Activated effector memory CD4-positive, alpha-beta T cell treated with anti-CD3 and anti-CD28 coated beads, Interleukin-2, amount 50 U/mL, for 16 hours (primary cell): ENCODE results near the gene TIMM22.
"Not testable (repeated sequence)": the region's sequence is repeated elsewhere in the genome, so short reads cannot be mapped to it uniquely, and the experiment has no call there.

Experiments used
- DNase-seq: peaks from one replicate; pipeline ENCODE4 v3.0.0-alpha.2; 2020

TIMM22 gene

DNA sequence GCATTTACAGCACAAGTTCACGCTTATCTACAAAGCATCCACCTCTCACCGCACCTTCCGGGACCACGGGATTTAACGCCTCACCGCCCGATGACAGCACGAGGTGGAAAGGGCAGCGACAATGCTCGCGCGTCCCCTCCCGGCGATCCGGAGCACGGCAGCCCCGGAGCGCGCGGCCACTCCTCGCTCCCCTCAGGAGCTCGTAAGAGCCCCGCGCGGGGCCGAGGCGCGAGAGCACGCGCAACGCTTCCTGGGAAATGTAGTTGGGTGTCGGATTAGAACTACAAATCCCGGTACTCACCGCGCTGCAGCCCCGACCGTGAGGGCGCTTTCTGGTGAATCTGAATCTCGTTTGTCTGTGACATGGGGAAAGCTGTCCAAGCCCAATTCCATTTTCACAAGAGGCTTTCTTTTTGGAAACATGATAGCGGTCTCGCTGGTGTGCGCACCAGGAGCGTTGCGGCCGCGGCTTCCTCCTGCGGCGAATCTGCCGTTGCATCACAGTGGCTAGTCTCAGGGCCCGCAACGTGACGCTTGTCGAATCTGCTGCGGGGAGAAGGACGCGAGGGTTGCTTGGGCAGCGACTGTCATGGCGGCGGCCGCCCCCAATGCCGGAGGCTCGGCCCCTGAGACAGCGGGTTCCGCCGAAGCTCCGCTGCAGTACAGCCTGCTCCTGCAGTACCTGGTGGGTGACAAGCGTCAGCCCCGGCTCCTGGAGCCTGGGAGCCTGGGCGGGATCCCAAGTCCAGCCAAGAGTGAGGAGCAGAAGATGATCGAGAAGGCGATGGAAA is at the start of gene TIMM22:
Gene TIMM22 (plus strand): TSS at position 576 of the 791 bp plus-strand sequence. CDS start 14 bp downstream, at position 590.
- peak; percentile 97 for DNase-seq

DNA sequence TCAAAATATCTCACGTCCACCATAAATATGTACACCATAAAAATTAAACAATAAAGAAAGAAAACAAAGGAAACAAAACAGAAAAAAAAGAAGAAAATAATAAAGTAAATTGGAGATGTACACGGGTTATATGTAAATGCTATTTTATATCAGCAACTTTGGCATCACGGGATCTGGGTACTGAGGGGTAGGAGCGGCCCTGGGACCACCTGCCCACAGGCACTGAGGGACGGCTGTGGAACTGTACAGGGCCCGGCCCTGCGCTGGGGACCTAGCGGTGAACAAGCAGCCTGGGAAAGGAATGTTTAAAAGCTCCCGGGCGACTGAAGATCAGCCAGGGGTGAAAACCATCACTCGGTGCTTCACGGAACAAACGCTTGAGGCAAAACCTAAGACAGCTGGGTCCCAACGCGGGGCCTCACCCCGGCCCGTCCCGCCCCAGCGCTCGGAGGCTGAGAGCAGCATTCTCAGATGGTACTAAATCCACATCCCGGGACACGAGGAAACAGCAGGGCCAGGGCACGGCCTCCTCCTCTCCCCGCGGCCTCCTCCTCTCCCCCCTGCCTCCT is 48.6 kb upstream of the TIMM22 start:
- DNase-seq: no peak

DNA sequence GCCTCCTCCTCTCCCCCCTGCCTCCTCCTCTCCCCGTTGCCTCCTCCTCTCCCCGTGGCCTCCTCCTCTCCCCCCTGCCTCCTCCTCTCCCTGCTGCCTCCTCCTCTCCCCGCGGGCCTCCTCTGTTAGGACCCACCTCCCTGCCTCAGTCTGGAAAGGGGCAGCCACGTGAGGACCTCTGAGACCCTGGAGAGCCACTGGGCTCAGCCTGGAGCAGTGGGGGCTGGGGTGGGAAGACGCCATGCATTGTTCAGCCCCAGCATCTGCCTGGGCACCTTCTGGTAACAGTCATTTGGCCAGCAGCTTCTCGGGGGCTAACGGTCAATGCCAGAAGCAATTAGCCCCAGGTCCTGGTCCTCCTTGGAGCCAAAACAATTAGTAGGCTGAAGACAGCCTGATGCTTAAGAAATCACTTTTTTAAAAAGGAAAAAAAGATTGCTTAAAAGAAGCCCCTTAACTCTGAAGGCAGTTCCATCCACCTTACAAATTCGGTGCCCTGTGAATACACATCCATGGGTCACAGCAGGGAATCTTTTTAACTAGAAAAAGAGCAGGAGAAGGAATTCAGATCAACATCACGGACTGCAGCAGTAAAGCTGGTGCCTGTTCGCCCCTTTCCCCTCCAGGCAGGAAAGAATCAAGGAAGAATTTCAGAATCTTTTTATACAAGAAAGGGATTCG is 47.2 kb upstream of the TIMM22 start:
- DNase-seq: no peak

DNA sequence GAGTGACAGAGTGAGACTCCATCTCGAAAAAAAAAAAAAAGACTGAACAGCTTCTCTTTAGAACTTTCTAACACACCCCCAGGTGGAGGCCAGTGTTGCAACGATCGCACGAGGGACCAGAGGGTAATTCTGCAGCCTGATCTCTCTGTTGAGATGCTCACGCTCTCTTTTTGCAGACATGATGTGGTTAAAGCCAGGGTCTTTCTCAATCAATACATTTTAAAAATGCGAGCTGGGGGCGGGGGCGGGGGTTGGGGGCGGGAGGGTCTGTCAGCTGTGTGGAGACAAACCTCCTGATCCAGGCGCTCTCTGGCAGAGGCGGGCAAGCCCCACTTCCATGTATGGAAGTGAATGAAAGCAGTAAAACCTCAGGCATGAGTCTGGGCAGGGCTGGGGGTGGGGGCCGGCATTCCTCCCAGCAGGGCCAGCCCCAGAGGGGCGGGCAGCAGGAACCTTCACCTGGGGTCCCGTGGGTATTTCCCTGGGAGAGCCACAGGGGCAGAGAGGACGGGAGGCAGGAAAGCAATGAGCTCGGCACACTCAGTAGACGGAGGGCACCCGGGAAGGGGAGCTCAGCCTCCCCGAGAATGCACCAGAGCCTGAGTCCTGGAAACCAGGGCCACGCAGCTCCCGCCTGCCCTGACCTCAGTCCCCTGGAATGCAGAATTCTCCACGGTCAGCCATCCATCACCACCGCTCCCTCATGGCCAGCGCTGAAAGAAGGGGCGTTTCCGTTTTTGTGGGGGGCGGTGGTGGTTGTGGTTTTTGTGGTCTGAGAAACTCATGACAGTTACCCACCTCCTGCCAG is 45.4 kb upstream of the TIMM22 start:
- no peak for DNase-seq

DNA sequence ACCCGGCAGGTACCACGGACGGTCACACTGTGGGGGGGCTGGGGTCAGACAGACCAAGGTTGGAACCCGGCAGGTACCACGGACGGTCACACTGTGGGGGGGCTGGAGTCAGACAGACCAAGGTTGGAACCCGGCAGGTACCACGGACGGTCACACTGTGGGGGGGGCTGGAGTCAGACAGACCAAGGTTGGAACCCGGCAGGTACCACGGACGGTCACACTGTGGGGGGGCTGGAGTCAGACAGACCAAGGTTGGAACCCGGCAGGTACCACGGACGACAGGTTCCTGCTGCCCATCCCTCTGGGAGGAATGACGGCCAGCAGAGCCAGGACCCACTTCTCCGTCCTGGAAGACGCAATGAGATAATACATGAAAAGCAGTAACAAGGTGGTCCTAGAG is 44.3 kb upstream of the TIMM22 start:
- DNase-seq: not testable (repeated sequence)

DNA sequence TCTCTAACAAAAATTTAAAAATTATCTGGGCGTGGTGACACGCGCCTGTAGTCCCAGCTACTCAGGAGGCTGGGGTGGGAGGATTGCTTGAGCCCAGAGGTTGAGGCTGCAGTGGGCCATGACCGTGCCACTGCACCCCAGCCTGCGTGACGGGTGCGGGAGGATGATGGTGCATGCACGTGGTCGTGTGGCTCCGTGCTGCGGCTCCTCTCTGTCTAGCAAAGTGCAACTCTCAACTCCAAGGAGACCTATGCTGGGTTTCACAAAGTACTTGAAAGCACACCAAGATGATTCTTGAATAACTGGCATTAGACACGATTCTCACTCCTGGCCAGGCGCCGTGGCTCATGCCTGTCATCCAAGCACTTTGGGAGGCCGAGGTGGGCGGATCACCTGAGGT is 43.2 kb upstream of the TIMM22 start:
- DNase-seq: no peak

DNA sequence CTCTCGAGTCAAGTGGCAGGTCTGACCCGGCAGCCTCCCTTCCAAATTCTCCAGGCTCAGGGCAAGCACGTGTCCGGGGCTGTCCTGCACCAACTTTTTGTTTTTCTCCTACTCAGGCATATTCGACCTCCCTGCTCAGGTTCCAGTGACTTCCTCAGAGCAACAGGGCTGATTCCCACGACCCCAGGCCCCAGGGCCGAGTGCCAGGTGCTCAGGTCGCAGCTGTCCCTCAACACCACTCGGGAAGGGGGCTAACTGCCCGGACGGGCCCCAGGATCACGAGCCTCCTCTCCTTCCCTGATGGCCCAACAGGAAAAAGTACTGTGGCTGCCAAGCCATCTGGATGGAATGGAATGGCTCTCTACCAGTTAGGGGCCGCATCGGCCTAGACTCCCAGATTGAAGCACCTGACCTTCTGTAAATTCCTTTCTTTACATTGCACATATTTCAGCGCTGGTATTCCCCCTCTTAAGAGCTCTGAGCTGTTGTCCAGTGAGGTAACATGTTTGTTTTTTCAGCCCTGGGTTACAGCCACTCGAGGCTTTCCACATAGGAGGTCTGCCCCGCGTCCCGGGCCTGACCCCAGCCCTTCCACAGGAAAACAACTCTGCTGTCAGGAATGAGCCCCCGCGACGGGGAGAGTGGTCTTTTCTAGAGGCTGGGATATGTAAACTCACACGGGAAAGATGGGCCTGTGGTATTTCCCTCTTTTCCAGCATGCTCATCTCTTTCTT is 42.3 kb upstream of the TIMM22 start:
- no peak for DNase-seq

DNA sequence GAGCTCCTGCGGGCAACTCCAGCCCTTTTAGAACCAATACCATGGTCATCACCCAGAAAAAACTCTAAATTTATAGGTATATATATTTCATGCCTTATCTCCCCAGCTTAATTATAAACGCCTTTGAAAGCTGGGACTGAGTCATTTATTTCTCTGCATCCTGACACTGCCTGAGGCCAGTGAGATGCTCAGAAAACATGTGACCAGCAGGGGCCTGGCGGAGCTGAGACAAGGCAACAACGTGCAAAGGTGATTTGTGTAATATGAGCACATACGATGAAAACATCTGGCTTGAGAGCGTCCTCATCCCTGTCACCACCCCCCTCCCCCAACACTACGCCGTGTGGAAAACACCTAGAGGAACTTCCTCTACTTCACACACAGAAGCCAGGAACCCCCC is 40.0 kb upstream of the TIMM22 start:
- DNase-seq: no peak

DNA sequence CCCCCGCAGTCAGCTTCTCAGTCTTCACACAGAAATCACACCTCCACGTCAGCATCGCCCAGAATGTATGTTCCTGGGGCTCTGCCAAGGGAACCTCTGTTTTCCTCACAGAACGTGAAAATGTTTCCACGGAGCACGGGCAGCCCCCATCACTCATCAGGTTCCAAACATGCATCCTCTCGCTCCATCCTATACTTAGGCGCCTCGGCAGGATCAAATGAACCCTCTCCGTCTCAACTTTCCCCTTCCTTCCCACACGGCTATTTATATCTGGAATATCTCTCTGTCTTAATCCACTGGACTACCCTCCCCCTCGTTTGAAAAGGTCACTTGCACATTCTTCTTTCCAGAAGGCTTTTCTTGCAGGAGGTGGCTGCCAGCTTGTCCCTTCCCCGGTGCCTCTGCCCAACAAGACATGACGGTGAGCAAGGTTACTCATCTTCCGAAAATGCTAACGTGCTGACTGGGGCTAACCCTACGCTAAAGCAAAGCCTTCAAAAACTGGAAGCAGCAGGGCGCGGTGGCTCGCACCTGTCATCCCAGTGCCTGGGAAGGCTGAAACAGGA is 39.0 kb upstream of the TIMM22 start:
- DNase-seq: no peak

DNA sequence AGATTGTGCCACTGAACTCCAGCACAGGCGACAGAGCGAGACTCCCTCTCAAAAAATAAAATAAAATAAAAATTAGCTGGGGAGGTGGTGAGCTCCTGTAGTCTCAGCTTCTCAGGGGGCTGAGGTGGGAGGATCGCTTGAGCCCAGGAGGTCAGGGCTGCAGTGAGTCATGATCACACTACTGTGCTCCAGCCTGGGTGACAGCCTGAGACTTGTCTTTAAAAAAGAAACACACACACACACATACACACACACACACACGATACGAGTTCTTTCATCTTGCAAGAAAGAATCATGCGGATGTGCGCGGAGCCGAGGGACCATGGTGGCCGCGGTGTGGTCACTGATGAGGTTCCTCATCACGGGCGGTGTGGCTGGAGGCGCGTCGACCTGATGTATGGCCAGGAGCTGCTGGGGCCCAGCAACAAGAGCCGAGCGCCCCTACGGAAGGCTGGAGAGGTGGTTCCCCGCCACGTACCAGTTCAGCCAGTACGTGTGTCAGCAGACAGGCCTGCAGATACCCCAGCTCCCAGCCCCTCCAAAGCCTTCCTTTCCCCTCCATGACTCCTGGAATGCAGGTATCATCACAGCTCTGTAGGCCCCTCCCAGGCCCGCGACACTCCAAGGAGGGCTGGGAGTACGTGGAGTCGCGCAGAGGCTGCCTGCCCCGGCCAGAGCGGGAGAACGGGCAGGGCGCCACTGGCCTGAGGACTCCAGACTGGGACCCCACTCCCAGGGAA is 38.0 kb upstream of the TIMM22 start:
- DNase-seq: no peak

DNA sequence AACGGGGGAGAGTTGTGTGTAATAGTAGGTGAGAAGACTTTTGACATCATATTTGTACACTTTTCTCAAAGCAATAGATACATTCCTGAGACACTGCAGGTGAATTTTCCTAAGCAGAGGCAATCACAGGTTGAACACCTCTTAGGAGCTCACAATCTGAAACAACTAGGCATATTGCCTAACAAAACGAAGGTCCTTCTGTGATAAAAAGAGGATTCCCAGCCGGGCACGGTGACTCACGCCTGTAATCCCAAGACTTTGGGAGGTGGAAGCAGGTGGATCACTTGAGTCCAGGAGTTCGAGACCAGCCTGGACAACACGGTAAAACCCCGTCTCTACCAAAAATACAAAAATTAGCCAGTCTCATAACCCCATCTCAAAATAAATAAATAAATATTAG is 34.8 kb upstream of the TIMM22 start:
- DNase-seq: no peak

DNA sequence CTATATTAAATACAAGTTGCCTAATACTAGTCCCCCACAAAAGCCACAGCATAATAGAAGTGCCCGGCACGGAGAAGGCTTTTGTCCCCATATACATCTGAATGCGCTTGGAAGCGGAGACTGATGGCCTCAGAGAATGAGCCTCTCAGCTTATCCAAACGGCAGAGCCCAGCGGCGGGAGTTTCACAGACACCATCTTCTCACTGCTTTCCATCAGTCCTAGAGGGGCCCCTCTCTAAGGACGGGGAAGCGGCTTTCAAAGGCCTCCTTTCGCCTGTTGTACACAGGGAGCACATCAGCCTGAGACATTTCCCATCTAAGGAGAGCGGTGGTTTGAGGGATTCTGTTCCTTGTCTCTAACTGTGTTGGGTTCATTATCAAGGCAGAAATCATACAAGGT is 34.3 kb upstream of the TIMM22 start:
- DNase-seq: no peak

DNA sequence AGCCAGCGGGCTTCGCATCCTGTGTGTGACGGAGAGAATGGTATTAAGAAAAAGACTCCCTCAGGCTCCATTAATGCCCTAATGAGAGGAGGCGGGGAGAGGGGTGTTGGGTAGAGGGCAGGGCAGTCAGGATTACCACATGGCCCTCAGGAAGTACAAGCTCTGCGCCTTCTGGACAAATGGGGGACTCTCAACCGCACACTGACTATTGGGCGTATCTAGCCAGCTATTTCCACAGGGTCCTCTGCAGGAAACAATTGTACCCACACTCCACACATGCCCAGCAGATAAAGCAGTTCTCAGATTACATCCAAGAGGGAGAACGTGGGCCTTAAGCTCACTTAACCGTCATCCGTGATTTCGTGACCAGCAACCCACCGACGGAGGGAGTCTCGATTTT is 32.1 kb upstream of the TIMM22 start:
- no peak for DNase-seq

DNA sequence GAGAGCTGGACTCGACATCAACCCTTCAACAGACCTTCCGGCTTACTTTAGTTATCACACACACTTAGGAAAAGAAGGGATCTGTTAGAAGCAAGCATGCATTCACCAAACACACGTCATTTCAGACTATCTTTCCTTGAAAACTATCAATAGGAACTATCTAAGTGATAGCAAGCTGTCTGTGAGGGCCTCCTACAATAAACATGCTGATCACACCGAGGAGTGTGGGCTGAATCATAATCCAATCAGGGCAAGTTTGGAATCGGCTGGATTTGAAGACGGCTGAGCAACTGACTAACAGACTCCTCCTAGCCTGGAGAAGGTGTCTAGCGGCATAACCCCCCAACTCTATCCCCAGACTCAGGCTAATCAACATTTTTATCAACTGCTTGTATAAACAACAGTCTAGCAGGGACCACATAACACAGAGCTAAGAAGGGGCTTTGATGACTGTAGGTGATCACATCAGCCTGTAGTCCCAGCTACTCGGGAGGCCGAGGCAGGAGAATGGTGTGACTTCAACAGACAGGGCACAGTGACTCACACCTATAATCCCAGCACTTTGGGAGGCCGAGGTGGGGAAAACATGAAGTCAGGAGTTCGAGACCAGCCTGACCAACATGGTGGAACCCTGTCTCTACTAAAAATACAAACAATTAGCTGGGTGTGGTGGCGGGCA is 31.5 kb upstream of the TIMM22 start:
- DNase-seq: no peak

DNA sequence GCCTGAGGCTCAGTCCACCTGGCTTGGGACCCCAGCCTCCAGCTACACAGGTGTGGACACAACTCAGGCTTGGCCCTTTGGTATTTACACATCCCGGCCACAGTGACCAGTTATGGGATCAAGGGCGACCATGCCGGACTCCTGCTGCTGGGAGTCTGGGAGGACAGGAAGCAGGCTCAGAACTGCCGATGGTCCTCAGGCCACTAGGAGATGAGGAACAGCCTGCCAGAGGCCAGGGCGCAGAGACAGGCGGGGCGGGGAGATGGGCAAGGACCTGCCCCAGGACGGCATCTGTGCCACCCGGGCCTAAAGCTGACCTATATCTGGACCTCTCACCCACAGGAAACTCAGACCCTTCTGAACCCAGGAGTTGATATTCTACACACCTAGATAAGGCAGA is 29.8 kb upstream of the TIMM22 start:
- DNase-seq: no peak

DNA sequence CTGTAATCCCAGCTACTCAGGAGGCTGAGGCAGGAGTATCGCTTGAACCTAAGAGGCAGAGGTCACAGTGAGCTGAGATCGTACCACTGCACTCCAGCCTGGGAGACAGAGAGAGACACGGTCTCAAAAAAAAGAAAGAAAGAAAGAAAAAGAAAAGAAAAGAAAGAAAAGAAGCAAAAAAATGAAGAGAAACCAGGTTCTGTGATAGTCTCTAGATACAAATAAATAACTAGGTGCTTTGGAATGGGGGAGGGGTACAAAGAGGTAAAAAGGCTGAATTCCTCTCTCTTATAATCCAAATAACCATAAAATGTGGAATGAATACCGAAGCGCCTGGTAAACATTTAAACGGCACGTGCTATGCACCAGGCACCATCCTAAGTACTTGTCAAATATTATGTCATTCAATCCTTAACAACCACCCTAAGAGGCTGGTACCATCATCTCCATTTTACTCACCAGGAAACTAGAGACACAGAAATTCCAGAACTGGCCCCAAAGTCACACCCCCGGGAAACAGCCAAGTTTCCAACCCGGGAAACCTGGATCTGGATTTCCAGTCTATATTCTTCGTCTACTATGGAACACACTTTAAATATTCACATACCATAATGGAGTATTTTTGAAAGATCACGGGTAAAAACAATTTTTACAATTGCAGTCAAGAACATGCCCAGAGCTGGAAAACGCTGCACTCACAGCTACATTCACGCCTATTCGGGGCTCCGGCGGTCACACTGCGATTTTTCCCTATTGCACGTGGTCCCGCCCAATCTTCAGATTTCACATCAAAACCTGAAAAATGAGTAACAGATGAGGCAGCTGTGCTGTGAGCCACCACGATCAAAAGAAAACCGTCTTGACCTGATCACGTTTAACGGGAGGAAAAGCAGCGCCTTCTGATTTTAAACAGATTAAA is 27.9 kb upstream of the TIMM22 start:
- DNase-seq: no peak

DNA sequence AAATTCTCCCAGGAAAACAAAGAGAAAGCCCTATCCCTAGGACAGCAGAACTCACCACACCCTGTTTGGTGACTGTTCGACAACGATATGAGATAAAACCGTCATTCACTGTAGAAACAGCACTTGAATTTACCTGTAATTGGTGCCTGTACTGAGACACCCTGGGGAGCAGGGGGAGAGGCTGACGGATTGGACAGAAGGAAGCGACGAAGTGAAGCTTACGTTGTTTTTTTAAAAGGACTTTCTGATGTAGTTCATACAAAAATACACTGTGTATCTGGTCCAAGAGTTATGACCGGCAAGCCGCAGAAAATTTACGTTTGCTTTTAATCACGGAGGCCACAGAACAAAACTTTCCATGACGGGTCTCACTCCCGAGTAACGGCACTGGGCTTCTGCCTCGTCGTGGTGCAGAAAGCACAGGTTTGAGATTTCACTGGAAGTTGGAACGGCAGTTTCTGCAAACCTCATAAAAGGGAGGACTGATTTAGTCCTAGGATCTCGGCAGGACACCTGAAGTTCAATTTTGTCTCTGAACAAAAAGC is 27.0 kb upstream of the TIMM22 start:
- DNase-seq: no peak

DNA sequence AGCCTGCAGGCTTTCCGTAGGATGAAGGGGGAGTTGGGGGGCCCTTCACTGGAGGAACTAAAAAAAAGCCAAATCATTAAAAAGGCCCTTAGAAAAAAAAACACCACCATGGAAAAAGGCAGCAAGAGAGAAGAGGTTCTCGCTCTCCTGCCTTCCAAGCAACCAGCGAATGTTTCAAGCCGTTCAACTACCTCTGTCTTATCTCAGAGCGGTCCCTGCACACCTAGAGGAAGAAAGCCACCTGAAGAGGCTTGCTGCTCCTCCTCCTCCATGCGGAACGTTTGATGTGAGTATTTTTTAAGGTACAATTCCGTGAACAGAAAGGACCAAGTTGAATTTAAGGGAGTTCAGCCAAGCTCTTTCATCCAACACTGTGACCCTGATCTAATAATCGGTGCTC is 26.6 kb upstream of the TIMM22 start:
- no peak for DNase-seq

DNA sequence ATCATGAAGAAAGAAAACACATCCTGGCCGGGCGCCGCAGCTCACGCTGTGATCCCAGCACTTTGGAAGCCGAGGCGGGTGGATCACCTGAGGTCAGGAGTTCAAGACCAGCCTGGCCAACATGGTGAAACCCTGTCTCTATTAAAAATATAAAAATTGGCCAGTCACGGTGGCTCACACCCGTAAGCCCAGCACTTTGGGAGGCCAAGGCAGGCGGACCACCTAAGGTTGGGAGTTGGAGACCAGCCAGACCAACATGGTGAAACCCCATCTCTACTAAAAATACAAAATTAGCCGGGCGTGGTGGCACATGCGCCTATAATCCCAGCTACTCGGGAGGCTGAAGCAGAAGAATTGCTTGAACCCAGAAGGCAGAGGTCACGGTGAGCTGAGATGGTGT is 25.1 kb upstream of the TIMM22 start:
- DNase-seq: not testable (repeated sequence)

DNA sequence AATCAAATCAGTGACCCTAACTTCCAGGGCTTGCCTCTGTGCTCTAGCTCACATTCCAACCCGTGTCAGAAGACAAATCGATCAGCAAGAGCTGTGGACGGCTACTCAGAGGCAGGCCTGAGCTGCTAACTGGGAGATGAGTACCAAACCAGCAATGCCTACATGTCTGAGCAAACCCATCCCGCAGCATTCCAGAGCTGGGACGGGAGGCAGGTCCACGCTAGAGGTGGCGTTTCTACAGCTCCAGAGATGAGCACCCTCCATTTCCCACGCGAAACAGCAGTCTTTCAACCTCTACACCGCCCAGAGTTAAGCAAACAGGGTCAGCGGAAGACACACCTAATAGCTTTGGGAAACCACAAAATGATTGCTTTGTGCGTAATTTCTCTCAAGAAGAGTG is 23.9 kb upstream of the TIMM22 start:
- no peak for DNase-seq
